ENCODE results near the gene PDE1C. TPM values are rescaled to one million over a fixed set of nuclear protein-coding genes. Genes with fewer than 3 reads are reported as not detected.
A peak's percentile ranks its signal among the peaks of the same experiment; 100 is the strongest.

Gene PDE1C
- polyA plus RNA-seq, 1 of the 3 experiments (the other 2 are of a cell fraction), result 4.6 TPM

- no peaks in the 10 kb centered on the region for H4K20me1 ChIP-seq (ENCODE audit: insufficient read depth)
- H3K9ac ChIP-seq, result no peak overlapping the region
- peak; percentile 49 for DNase-seq
- no peaks in the 10 kb centered on the region for H3K9me2 ChIP-seq
- CTCF ChIA-PET, result interaction anchor here (0.7 to 1.8 kb wide), 24 partner anchors 10 to 616 kb away, joined by 3 to 10 read pairs (median 5); no protein-coding TSS in a partner anchor
- H3K4me1 ChIP-seq (ENCODE audit: control insufficient read depth in 1 of 2, insufficient read depth in 2 of 2, low read depth in 1 of 2, low read length in 1 of 2), result no peaks in the 10 kb centered on the region
- no peaks in the 10 kb centered on the region for H3K79me2 ChIP-seq (ENCODE audit: insufficient read depth)
- H3K4me3 ChIP-seq (ENCODE audit: low read depth in 2 of 2, low read length in 1 of 2), result no peak overlapping the region; a peak in 1 of 4 replicates
- H3K27ac ChIP-seq (ENCODE audit: low read depth in 2 of 2, low read length in 1 of 2), result no peak overlapping the region
- POLR2A ChIA-PET, result no interaction called here
- no peak overlapping the region for H2AFZ ChIP-seq (ENCODE audit: low read depth)
- no peaks in the 10 kb centered on the region for H3K36me3 ChIP-seq (replicated peaks in 1 of 2; ENCODE audit: control insufficient read depth in 1 of 2, insufficient read depth in 2 of 2, low read length in 1 of 2)
- WGBS (ENCODE audit: low lambda C conversion rate), result 1% methylated on average over 4 of the region's 4 CpGs
- H3F3A ChIP-seq (replicated peaks; ENCODE audit: insufficient read depth), result no peaks in the 10 kb centered on the region
- no peak overlapping the region for H3K4me2 ChIP-seq
- TF ChIP-seq GATA2 (CRISPR knock-in tag; IDR thresholded peaks at IDR 0.05) (peak; percentile 72), SMC3 (IDR thresholded peaks at IDR 0.05; ENCODE audit: low read depth, low read length) (peak; percentile 96), GABPA (IDR thresholded peaks at IDR 0.05; ENCODE audit: low read depth) (no peak), FOXJ3 (CRISPR knock-in tag; IDR thresholded peaks at IDR 0.05) (no peak), FOXM1 (IDR thresholded peaks at IDR 0.05; ENCODE audit: low read depth) (no peak), ELF1 (IDR thresholded peaks at IDR 0.05) (no peak), FOSL2 (IDR thresholded peaks at IDR 0.05; ENCODE audit: borderline replicate concordance, low read depth) (no peak), RFX5 (IDR thresholded peaks at IDR 0.05; ENCODE audit: low read length) (no peak), TAF1 (IDR thresholded peaks at IDR 0.05; ENCODE audit: borderline replicate concordance, low read depth, low read length) (no peak), TCF12 (IDR thresholded peaks at IDR 0.05) (no peak), CHD2 (IDR thresholded peaks at IDR 0.05; ENCODE audit: low read length, partially characterized antibody) (no peak), YY1 (IDR thresholded peaks at IDR 0.05; ENCODE audit: low read depth) (no peak), POLR2AphosphoS5 (IDR thresholded peaks at IDR 0.05; ENCODE audit: low read depth, low read length) (no peak), RAD21 (IDR thresholded peaks at IDR 0.05; ENCODE audit: low read length) (peak; percentile 96)
- TF ChIP-seq, protein P1, sequence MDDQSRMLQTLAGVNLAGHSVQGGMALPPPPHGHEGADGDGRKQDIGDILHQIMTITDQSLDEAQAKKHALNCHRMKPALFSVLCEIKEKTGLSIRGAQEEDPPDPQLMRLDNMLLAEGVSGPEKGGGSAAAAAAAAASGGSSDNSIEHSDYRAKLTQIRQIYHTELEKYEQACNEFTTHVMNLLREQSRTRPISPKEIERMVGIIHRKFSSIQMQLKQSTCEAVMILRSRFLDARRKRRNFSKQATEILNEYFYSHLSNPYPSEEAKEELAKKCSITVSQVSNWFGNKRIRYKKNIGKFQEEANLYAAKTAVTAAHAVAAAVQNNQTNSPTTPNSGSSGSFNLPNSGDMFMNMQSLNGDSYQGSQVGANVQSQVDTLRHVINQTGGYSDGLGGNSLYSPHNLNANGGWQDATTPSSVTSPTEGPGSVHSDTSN (IDR thresholded peaks at IDR 0.05), result no peak
- TF ChIP-seq, protein P2, sequence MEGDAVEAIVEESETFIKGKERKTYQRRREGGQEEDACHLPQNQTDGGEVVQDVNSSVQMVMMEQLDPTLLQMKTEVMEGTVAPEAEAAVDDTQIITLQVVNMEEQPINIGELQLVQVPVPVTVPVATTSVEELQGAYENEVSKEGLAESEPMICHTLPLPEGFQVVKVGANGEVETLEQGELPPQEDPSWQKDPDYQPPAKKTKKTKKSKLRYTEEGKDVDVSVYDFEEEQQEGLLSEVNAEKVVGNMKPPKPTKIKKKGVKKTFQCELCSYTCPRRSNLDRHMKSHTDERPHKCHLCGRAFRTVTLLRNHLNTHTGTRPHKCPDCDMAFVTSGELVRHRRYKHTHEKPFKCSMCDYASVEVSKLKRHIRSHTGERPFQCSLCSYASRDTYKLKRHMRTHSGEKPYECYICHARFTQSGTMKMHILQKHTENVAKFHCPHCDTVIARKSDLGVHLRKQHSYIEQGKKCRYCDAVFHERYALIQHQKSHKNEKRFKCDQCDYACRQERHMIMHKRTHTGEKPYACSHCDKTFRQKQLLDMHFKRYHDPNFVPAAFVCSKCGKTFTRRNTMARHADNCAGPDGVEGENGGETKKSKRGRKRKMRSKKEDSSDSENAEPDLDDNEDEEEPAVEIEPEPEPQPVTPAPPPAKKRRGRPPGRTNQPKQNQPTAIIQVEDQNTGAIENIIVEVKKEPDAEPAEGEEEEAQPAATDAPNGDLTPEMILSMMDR (IDR thresholded peaks at IDR 0.05), result peak; percentile 100
- H3K9me3 ChIP-seq, result no peaks in the 10 kb centered on the region
- H3K27me3 ChIP-seq (ENCODE audit: insufficient read depth), result peaks cover 37% of the 10 kb centered on the region; the same call in 1 of the 2 replicates
Measured at GRCh38 chr7:31744294-31744874, 325.8 kb downstream of the PDE1C start.

- H3K9me2 ChIP-seq, result no peaks in the 10 kb centered on the region
- H3K27ac ChIP-seq (ENCODE audit: low read depth in 2 of 2, low read length in 1 of 2), result no peak overlapping the region
- ChIA-PET POLR2A (no interaction called here), CTCF (interaction anchor here (0.8 to 2.0 kb wide), 5 partner anchors 12 to 607 kb away, joined by 3 to 8 read pairs (median 4); no protein-coding TSS in a partner anchor)
- no peak overlapping the region for H3K9ac ChIP-seq
- 9% methylated on average over 4 of the region's 4 CpGs for WGBS (ENCODE audit: low lambda C conversion rate)
- no peak overlapping the region for H3K4me3 ChIP-seq (ENCODE audit: low read depth in 2 of 2, low read length in 1 of 2)
- no peak for DNase-seq
- no peaks in the 10 kb centered on the region for H3K4me1 ChIP-seq (ENCODE audit: control insufficient read depth in 1 of 2, insufficient read depth in 2 of 2, low read depth in 1 of 2, low read length in 1 of 2)
- H4K20me1 ChIP-seq (ENCODE audit: insufficient read depth), result no peaks in the 10 kb centered on the region
- H3K27me3 ChIP-seq (ENCODE audit: insufficient read depth), result peaks cover 52% of the 10 kb centered on the region; the same call in 1 of the 2 replicates
- no peaks in the 10 kb centered on the region for H3F3A ChIP-seq (replicated peaks; ENCODE audit: insufficient read depth)
- no peaks in the 10 kb centered on the region for H3K9me3 ChIP-seq
- TF ChIP-seq USF2 (IDR thresholded peaks at IDR 0.05; ENCODE audit: borderline replicate concordance, low read depth, low read length) (no peak), TCF12 (IDR thresholded peaks at IDR 0.05) (no peak), EP300 (IDR thresholded peaks at IDR 0.05; ENCODE audit: borderline replicate concordance in 1 of 2, low read depth in 1 of 2, low read length in 1 of 2) (no peak), RCOR1 (IDR thresholded peaks at IDR 0.05; ENCODE audit: low read length) (no peak), JUND (IDR thresholded peaks at IDR 0.05) (no peak), MXI1 (IDR thresholded peaks at IDR 0.05; ENCODE audit: low read depth, low read length) (no peak)
- TF ChIP-seq, protein P2 (IDR thresholded peaks at IDR 0.05), result no peak
- TF ChIP-seq, protein P3, sequence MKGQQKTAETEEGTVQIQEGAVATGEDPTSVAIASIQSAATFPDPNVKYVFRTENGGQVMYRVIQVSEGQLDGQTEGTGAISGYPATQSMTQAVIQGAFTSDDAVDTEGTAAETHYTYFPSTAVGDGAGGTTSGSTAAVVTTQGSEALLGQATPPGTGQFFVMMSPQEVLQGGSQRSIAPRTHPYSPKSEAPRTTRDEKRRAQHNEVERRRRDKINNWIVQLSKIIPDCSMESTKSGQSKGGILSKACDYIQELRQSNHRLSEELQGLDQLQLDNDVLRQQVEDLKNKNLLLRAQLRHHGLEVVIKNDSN (IDR thresholded peaks at IDR 0.05; ENCODE audit: borderline replicate concordance, low read depth), result no peak
- no peaks in the 10 kb centered on the region for H3K79me2 ChIP-seq (ENCODE audit: insufficient read depth)
- no peak overlapping the region for H2AFZ ChIP-seq (ENCODE audit: low read depth)
- H3K36me3 ChIP-seq (replicated peaks in 1 of 2; ENCODE audit: control insufficient read depth in 1 of 2, insufficient read depth in 2 of 2, low read length in 1 of 2), result no peaks in the 10 kb centered on the region
- H3K4me2 ChIP-seq, result no peak overlapping the region
Measured at GRCh38 chr7:31741852-31742251, 328.4 kb downstream of the PDE1C start.

All from SK-N-SH (cell line).